ENCODE data around the gene PRRT2. TPM values are rescaled to one million over a fixed set of nuclear protein-coding genes. Genes with fewer than 3 reads are reported as not detected.

PRRT2 gene
- total RNA-seq, 1 experiment from 2014 or later, result 1.8 TPM

DNA sequence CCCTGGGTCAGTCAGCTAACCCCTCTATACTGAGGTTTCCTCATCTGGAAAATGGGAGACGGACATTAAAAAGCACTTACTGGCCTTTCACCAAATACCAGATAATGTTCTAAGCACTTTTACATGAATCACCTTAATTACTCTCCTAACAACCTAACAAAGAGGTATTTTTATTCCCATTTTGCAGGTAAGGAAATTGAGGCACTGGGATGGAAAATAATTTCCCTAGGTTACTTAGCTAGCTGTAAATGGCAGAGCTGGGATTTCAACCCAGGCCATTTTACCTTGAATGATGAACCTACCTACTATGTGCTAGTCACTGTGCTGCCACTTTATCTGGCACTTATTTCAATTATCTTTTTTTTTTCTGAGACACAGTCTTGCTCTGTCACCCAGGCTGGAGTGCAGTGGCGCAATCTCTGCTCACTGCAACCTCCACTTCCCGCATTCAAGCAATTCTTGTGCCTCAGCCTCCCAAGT, 17.7 kb upstream of the PRRT2 start:
- CTCF ChIA-PET, result interaction anchor here (0.6 to 0.7 kb wide), 2 partner anchors 19 to 103 kb away, joined by 3 read pairs; no protein-coding TSS in a partner anchor
- intact Hi-C loops (cut with micrococcal nuclease; ENCODE audit: unreplicated experiment), result no loop called here
- BruUV-seq (replicated peaks), result no TSS peak
- TF ChIP-seq, protein P1, sequence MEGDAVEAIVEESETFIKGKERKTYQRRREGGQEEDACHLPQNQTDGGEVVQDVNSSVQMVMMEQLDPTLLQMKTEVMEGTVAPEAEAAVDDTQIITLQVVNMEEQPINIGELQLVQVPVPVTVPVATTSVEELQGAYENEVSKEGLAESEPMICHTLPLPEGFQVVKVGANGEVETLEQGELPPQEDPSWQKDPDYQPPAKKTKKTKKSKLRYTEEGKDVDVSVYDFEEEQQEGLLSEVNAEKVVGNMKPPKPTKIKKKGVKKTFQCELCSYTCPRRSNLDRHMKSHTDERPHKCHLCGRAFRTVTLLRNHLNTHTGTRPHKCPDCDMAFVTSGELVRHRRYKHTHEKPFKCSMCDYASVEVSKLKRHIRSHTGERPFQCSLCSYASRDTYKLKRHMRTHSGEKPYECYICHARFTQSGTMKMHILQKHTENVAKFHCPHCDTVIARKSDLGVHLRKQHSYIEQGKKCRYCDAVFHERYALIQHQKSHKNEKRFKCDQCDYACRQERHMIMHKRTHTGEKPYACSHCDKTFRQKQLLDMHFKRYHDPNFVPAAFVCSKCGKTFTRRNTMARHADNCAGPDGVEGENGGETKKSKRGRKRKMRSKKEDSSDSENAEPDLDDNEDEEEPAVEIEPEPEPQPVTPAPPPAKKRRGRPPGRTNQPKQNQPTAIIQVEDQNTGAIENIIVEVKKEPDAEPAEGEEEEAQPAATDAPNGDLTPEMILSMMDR (IDR thresholded peaks at IDR 0.05; ENCODE audit: unreplicated experiment), result no peak
- DNase-seq, result no peak
- H3K27ac Mint-ChIP-seq (ENCODE audit: unreplicated experiment), result no peak overlapping the region
- no peak overlapping the region for H3K4me3 Mint-ChIP-seq (ENCODE audit: low read depth, unreplicated experiment)
- peaks cover 25% of the 10 kb centered on the region for H3K4me1 Mint-ChIP-seq (ENCODE audit: low read depth, unreplicated experiment)
- H3K9me3 Mint-ChIP-seq (ENCODE audit: low read depth, unreplicated experiment), result no peaks in the 10 kb centered on the region
- H3K36me3 Mint-ChIP-seq (ENCODE audit: insufficient read depth, unreplicated experiment), result peaks cover 59% of the 10 kb centered on the region
- no peaks in the 10 kb centered on the region for H3K27me3 Mint-ChIP-seq (ENCODE audit: unreplicated experiment)

GRCh38 chr16:29802416-29802935, 9.5 kb upstream of the PRRT2 start:
- DNase-seq, result no peak
- no TSS peak for BruUV-seq (replicated peaks)
- TF ChIP-seq, protein P1 (IDR thresholded peaks at IDR 0.05; ENCODE audit: unreplicated experiment), result no peak
- Mint-ChIP-seq H3K9me3 (ENCODE audit: low read depth, unreplicated experiment) (no peaks in the 10 kb centered on the region), H3K4me1 (ENCODE audit: low read depth, unreplicated experiment) (peaks cover 20% of the 10 kb centered on the region), H3K27ac (ENCODE audit: unreplicated experiment) (no peak overlapping the region), H3K36me3 (ENCODE audit: insufficient read depth, unreplicated experiment) (peaks cover 73% of the 10 kb centered on the region), H3K4me3 (ENCODE audit: low read depth, unreplicated experiment) (no peak overlapping the region), H3K27me3 (ENCODE audit: unreplicated experiment) (no peaks in the 10 kb centered on the region)
- intact Hi-C loops (cut with micrococcal nuclease; ENCODE audit: unreplicated experiment), result no loop called here
- CTCF ChIA-PET, result interaction anchor here (0.7 kb wide), 1 partner anchor 16 kb away, joined by 4 read pairs; no protein-coding TSS in a partner anchor

DNA sequence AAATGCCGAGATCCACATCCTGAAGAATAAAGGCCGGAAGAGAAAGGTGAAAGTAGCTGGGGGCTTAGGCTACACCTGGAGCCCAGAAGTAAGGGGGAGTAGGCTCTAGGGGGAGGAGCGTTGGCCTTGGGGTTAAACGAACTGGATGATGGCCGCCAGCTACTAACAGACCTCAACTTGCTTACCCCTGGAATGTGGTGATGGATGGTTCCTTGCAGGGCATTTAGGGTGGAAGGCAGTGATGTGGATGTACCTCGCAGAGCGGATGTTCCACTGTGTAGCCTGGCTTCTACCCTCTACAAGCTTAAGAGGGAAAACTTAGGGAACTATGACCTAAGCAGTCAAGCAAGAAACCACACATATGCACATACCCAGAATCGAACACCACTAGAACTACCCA, 8.0 kb upstream of the PRRT2 start:
- CTCF ChIA-PET, result interaction anchor here (0.8 to 1.4 kb wide), 7 partner anchors 13 to 228 kb away, joined by 3 to 6 read pairs (median 3); partner anchors contain the start of genes KIF22 and MVP
- DNase-seq, result no peak
- TF ChIP-seq, protein P1 (IDR thresholded peaks at IDR 0.05; ENCODE audit: unreplicated experiment), result no peak
- Mint-ChIP-seq H3K9me3 (ENCODE audit: low read depth, unreplicated experiment) (no peaks in the 10 kb centered on the region), H3K4me1 (ENCODE audit: low read depth, unreplicated experiment) (peaks cover 33% of the 10 kb centered on the region), H3K4me3 (ENCODE audit: low read depth, unreplicated experiment) (peak overlapping the region; percentile 89), H3K36me3 (ENCODE audit: insufficient read depth, unreplicated experiment) (peaks cover 74% of the 10 kb centered on the region), H3K27me3 (ENCODE audit: unreplicated experiment) (no peaks in the 10 kb centered on the region), H3K27ac (ENCODE audit: unreplicated experiment) (peak overlapping the region; percentile 96)
- intact Hi-C loops (cut with micrococcal nuclease; ENCODE audit: unreplicated experiment), result no loop called here
- no TSS peak for BruUV-seq (replicated peaks)

- Mint-ChIP-seq H3K4me3 (ENCODE audit: low read depth, unreplicated experiment) (peak overlapping the region; percentile 89), H3K4me1 (ENCODE audit: low read depth, unreplicated experiment) (peaks cover 34% of the 10 kb centered on the region), H3K27me3 (ENCODE audit: unreplicated experiment) (no peaks in the 10 kb centered on the region), H3K9me3 (ENCODE audit: low read depth, unreplicated experiment) (no peaks in the 10 kb centered on the region), H3K27ac (ENCODE audit: unreplicated experiment) (peak overlapping the region; percentile 96), H3K36me3 (ENCODE audit: insufficient read depth, unreplicated experiment) (peaks cover 74% of the 10 kb centered on the region)
- CTCF ChIA-PET, result interaction anchor here (0.8 to 1.4 kb wide), 7 partner anchors 12 to 228 kb away, joined by 3 to 6 read pairs (median 3); partner anchors contain the start of genes KIF22 and MVP
- TF ChIP-seq, protein P1 (IDR thresholded peaks at IDR 0.05; ENCODE audit: unreplicated experiment), result no peak
- intact Hi-C loops (cut with micrococcal nuclease; ENCODE audit: unreplicated experiment), result no loop called here
- no peak for DNase-seq
- BruUV-seq (replicated peaks), result TSS peak; percentile 50
Observed at GRCh38 chr16:29804455-29805231, 7.3 kb upstream of the PRRT2 start.
